Hepatocyte (in vitro differentiated cells): ENCODE measurements around the gene OR8G1.

Experiments used
- EZH2 ChIP-seq: fragments of 200-600 bp; sonication (generic); IDR thresholded peaks from 2 replicates; pipeline ENCODE4 v1.6.1; 2016; ENCODE audit warnings: antibody characterized with exemption, mild to moderate bottlenecking, borderline replicate concordance
- TF ChIP-seq, protein P1 (sequence below): fragments of 200-600 bp; sonication (generic); IDR thresholded peaks from 2 replicates; pipeline ENCODE4 v1.5.1; 2016; ENCODE audit warnings: antibody characterized with exemption, mild to moderate bottlenecking; ENCODE audit not compliant: poor library complexity

DNA sequence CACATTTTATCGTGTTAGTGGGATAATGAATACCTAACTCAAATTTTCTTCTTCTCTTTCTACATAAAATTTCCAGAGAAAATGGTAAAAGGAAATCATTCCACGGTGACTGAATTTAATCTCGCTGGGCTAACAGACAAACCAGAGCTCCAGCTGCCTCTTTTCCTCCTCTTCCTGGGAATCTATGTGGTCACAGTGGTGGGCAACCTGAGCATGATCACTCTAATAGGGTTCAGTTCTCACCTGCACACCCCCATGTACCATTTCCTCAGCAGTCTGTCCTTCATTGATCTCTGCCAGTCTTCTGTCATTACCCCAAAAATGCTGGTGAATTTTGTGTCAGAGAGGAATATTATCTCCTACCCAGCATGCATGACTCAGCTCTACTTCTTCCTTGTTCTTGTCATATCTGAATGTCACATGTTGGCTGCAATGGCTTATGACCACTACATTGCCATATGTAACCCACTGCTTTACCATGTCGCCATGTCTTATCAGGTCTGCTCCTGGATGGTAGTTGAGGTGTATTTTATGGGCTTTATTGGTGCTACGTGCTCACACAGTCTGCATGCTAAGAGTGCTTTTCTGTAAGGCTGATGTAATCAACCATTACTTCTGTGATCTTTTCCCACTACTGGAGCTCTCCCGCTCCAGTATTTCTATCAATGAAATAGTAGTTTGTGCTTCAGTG lies 33.6 kb upstream of the OR8G1 start:
- TF ChIP-seq EZH2, result no peak
- TF ChIP-seq, protein P1, sequence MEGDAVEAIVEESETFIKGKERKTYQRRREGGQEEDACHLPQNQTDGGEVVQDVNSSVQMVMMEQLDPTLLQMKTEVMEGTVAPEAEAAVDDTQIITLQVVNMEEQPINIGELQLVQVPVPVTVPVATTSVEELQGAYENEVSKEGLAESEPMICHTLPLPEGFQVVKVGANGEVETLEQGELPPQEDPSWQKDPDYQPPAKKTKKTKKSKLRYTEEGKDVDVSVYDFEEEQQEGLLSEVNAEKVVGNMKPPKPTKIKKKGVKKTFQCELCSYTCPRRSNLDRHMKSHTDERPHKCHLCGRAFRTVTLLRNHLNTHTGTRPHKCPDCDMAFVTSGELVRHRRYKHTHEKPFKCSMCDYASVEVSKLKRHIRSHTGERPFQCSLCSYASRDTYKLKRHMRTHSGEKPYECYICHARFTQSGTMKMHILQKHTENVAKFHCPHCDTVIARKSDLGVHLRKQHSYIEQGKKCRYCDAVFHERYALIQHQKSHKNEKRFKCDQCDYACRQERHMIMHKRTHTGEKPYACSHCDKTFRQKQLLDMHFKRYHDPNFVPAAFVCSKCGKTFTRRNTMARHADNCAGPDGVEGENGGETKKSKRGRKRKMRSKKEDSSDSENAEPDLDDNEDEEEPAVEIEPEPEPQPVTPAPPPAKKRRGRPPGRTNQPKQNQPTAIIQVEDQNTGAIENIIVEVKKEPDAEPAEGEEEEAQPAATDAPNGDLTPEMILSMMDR, result no peak
